Uterus (tissue), 4 donors: ENCODE measurements around the gene ARL4C. TPM values are rescaled to one million over a fixed set of nuclear protein-coding genes. Genes with fewer than 3 reads are reported as not detected.

Experiments used
- DNase-seq, 2 donors: peaks; one replicate each; pipeline ENCODE4 v3.0.0-alpha.2; 2019 to 2020
- H3K27ac ChIP-seq, 2 donors: fragments of 200-600 bp; sonication (generic); 1 replicate in 1 of 2; 2 replicates in 1 of 2; pipeline ENCODE4 v1.5.1; 2016 to 2018
- H3K27me3 ChIP-seq, 2 donors: fragments of 200-600 bp; sonication (generic); one replicate each; pipeline ENCODE4 v1.5.1; 2018 to 2019; ENCODE audit warnings: control low read depth in 1 of 2
- H3K36me3 ChIP-seq, 2 donors: fragments of 200-600 bp; sonication (generic); one replicate each; pipeline ENCODE4 v1.5.1; 2019; ENCODE audit warnings: control low read depth in 1 of 2
- H3K4me1 ChIP-seq, 2 donors: fragments of 200-600 bp; sonication (generic); one replicate each; pipeline ENCODE4 v1.5.1; 2018 to 2019; ENCODE audit warnings: control low read depth in 1 of 2
- H3K4me3 ChIP-seq, 2 donors: fragments of 200-600 bp; sonication (generic); 1 replicate in 1 of 2; 2 replicates in 1 of 2; pipeline ENCODE4 v1.5.1; 2018 to 2019; ENCODE audit warnings: mild to moderate bottlenecking in 1 of 2
- H3K9me3 ChIP-seq, 2 donors: fragments of 200-600 bp; sonication (generic); one replicate each; pipeline ENCODE4 v1.5.1; 2019; ENCODE audit warnings: control low read depth in 1 of 2
- POLR2A ChIP-seq, 2 donors: fragments of 450-650 bp; IDR thresholded peaks; one replicate each; pipeline ENCODE4 v1.6.1; 2016; ENCODE audit warnings: antibody characterized with exemption in 2 of 2, mild to moderate bottlenecking in 1 of 2, moderate library complexity in 1 of 2
- intact Hi-C: fragments of 100-400 bp; cut with DNase I; formaldehyde crosslinking; loops from one replicate; pipeline ENCODE4 v1.15.1; 2023; ENCODE audit warnings: low total_unique reads
- total RNA-seq, 4 donors: library from RNA; depleted of rRNA in 3 of 4; stranded (reverse); fragments of >200 nt in 3 of 4; gene quantifications; one replicate each; pipeline versions ENCODE4 v1.1.0 to v1.2.4, GENCODE V29; 2014 to 2023
- TF ChIP-seq, protein P1 (sequence below), 4 experiments: fragments of 200-600 bp in 2 of 4; fragments of 450-650 bp in 2 of 4; sonication (generic) in 2 of 4; IDR thresholded peaks; one replicate each; pipeline ENCODE4 v1.5.1; 2016 to 2019; ENCODE audit warnings: antibody characterized with exemption in 4 of 4, mild to moderate bottlenecking in 2 of 4, moderate library complexity in 1 of 4
- donor health status: DM: yes; HTN: yes; CAD: no.

ARL4C gene
- total RNA-seq, 4 donors from 2014 or later: 3.0 to 15.6 (median 3.1) TPM; not detected in 1

GRCh38 chr2:234536178-234536965 lies 39.5 kb upstream of the ARL4C start:
- intact Hi-C loops: no loop called here
- DNase-seq: no peak
- Histone ChIP-seq H3K27me3 (no peaks in the 10 kb centered on the region), H3K9me3 (no peaks in the 10 kb centered on the region), H3K4me3 (no peak overlapping the region), H3K4me1 (no peaks in the 10 kb centered on the region), H3K27ac (no peak overlapping the region), H3K36me3 (no peaks in the 10 kb centered on the region)
- TF ChIP-seq POLR2A (IDR thresholded peaks at IDR 0.05): no peak
- TF ChIP-seq, protein P1, sequence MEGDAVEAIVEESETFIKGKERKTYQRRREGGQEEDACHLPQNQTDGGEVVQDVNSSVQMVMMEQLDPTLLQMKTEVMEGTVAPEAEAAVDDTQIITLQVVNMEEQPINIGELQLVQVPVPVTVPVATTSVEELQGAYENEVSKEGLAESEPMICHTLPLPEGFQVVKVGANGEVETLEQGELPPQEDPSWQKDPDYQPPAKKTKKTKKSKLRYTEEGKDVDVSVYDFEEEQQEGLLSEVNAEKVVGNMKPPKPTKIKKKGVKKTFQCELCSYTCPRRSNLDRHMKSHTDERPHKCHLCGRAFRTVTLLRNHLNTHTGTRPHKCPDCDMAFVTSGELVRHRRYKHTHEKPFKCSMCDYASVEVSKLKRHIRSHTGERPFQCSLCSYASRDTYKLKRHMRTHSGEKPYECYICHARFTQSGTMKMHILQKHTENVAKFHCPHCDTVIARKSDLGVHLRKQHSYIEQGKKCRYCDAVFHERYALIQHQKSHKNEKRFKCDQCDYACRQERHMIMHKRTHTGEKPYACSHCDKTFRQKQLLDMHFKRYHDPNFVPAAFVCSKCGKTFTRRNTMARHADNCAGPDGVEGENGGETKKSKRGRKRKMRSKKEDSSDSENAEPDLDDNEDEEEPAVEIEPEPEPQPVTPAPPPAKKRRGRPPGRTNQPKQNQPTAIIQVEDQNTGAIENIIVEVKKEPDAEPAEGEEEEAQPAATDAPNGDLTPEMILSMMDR (IDR thresholded peaks at IDR 0.05): no peak

GRCh38 chr2:234535464-234535863 lies 38.6 kb upstream of the ARL4C start:
- no peak for TF ChIP-seq POLR2A (IDR thresholded peaks at IDR 0.05)
- TF ChIP-seq, protein P1 (IDR thresholded peaks at IDR 0.05): no peak
- Histone ChIP-seq H3K27me3 (no peaks in the 10 kb centered on the region), H3K4me1 (no peaks in the 10 kb centered on the region), H3K27ac (no peak overlapping the region), H3K9me3 (no peaks in the 10 kb centered on the region), H3K4me3 (no peak overlapping the region), H3K36me3 (no peaks in the 10 kb centered on the region)
- DNase-seq: no peak
- intact Hi-C loops: no loop called here

DNA sequence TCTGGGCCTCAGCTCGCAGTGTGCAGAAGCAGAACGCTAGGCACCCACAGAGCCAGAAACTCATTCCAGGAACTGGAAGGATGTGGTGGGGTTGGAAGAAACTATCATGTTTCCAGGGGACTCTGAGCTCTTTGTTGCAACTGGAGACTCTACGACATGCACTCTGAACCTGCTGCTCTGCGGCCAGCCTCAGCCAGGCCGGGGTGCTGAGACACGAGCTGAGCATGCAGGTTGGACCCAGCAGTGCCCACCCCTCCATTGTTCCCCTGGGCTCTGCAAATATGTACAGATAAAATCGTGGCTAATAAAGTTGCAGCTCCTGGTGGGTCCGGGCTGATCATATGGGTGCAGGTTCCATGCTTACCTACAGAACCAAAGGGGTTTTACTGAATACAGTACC lies 37.6 kb upstream of the ARL4C start:
- intact Hi-C loops: no loop called here
- H3K4me1 ChIP-seq: no peaks in the 10 kb centered on the region
- no peak for DNase-seq
- no peak overlapping the region for H3K27ac ChIP-seq
- H3K36me3 ChIP-seq: no peaks in the 10 kb centered on the region
- H3K4me3 ChIP-seq: no peak overlapping the region
- no peaks in the 10 kb centered on the region for H3K27me3 ChIP-seq
- TF ChIP-seq POLR2A (IDR thresholded peaks at IDR 0.05): no peak
- TF ChIP-seq, protein P1 (IDR thresholded peaks at IDR 0.05): no peak
- no peaks in the 10 kb centered on the region for H3K9me3 ChIP-seq

DNA sequence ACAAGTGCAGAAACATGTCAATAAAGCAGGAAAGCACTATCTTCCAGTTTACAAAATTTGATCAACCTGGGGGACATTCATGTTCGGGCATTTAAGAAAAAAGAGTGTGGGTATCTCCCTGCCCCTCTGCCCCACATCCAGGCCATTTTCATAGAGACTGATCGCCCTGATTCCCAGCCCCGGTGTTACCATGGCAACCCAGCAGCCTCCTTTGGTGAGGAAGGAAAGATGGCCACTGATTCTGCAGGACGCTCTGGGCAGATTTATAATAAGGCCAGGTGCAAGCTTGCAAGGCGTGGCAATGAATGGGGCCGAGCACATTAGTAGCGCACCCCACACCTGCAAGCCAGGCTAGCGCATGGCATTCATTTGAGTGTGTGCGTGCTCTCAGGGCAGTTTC lies 36.7 kb upstream of the ARL4C start:
- Histone ChIP-seq H3K27me3 (no peaks in the 10 kb centered on the region), H3K27ac (no peak overlapping the region)

More for the DNA sequence above, 36.7 kb upstream of the ARL4C start:
- no peaks in the 10 kb centered on the region for H3K36me3 ChIP-seq
- TF ChIP-seq POLR2A (IDR thresholded peaks at IDR 0.05): no peak
- TF ChIP-seq, protein P1 (IDR thresholded peaks at IDR 0.05): no peak
- H3K4me1 ChIP-seq: no peaks in the 10 kb centered on the region
- intact Hi-C loops: no loop called here
- H3K4me3 ChIP-seq: no peak overlapping the region
- H3K9me3 ChIP-seq: no peaks in the 10 kb centered on the region
- DNase-seq: no peak
